ENCODE data around the gene TBX18. TPM values are rescaled to one million over a fixed set of nuclear protein-coding genes. Genes with fewer than 3 reads are reported as not detected.
A peak's percentile ranks its signal among the peaks of the same experiment; 100 is the strongest.

The TBX18 gene
- total and polyA plus RNA-seq, 9 of the 15 experiments (the other 6 are each of a cell fraction or from before 2014, with no cell fraction given) = 4.0 to 36.1 (median 20.7) TPM

GRCh38 chr6:84791233-84791632, 26.8 kb upstream of the TBX18 start (continued):
- TF ChIP-seq MAX (CRISPR knock-in tag; IDR thresholded peaks at IDR 0.05) = no peak
- TF ChIP-seq ZNF133 (CRISPR knock-in tag; IDR thresholded peaks at IDR 0.05) = no peak
- no peak for TF ChIP-seq ZFX (CRISPR knock-in tag; IDR thresholded peaks at IDR 0.05)
- peak; percentile 40; the same call in 1 of the 2 replicates for TF ChIP-seq POLR2A (conservative IDR thresholded peaks at IDR 0.05)
- TF ChIP-seq FOXA1 (IDR thresholded peaks at IDR 0.05; ENCODE audit: borderline replicate concordance) = no peak
- no peak for TF ChIP-seq MTA3 (IDR thresholded peaks at IDR 0.05; ENCODE audit: borderline replicate concordance)
- no peak for TF ChIP-seq ZNF592 (IDR thresholded peaks at IDR 0.05)
- no peak for TF ChIP-seq ZBTB49 (CRISPR knock-in tag; IDR thresholded peaks at IDR 0.05; ENCODE audit: borderline replicate concordance)
- TF ChIP-seq IRF9 (tag; IDR thresholded peaks at IDR 0.05) = no peak
